ENCODE results near the gene TMEM59L.

GRCh38 chr19:18660939-18661670 lies 48.4 kb downstream of the TMEM59L start:
- TF ChIP-seq CTCF (CRISPR knock-in tag; IDR thresholded peaks at IDR 0.05) (no peak), KLF13 (CRISPR knock-in tag; IDR thresholded peaks at IDR 0.05) (no peak), ZNF280B (CRISPR knock-in tag; IDR thresholded peaks at IDR 0.05; ENCODE audit: borderline replicate concordance) (no peak), FOXM1 (CRISPR knock-in tag; IDR thresholded peaks at IDR 0.05) (no peak), ZNF337 (CRISPR knock-in tag; IDR thresholded peaks at IDR 0.05; ENCODE audit: borderline replicate concordance, low read depth) (no peak), POLR2A (IDR thresholded peaks at IDR 0.05; ENCODE audit: insufficient read depth in 1 of 2, low read depth in 2 of 2, low read length in 2 of 2) (no peak), U2AF2 (IDR thresholded peaks at IDR 0.05; ENCODE audit: low read depth, low read length) (no peak), SAFB2 (CRISPR knock-in tag; IDR thresholded peaks at IDR 0.05; ENCODE audit: borderline replicate concordance, low read depth) (no peak), MYC (CRISPR knock-in tag; IDR thresholded peaks at IDR 0.05; ENCODE audit: borderline replicate concordance) (no peak), NFKBIZ (CRISPR knock-in tag; IDR thresholded peaks at IDR 0.05) (no peak)
